ENCODE measurements around the gene IFIT1B. TPM values are rescaled to one million over a fixed set of nuclear protein-coding genes. Genes with fewer than 3 reads are reported as not detected.

The IFIT1B gene
- total RNA-seq, 2 donors from 2014 or later = 0.14 to 1.1 TPM

DNA sequence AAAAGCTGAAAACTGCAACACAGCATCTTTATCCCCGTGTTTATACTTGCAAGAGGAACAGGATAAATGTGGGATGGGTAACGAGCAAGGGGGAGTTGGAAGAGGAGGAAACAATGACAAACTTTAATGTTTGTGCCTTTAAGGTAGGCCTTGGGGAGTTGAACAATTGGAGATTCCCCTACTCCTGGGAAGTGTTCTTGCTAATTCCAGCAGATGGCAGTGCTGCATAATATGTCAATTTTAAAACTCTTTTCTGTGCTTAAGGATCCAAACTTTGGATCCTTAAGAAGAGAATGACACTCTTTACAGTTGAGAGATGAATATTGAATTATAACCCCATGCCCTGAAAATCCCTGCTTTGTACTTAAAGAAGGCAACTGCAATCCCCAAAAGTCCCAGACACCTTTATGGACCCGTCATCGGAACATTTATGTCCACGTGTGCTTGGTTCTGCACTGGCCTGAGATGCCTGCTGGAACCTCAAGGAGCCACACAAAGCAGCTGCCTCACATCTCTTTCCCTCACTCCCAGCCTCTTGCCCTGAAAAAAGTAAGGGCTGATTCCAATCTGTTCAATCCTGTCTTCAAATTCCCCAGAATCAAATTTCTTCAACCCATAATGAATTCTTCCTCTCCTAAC, 48.5 kb downstream of the IFIT1B start:
- no peak for DNase-seq (ENCODE audit: low spot score)
- intact Hi-C loops (cut with DNase I) = loop anchor here (2.0 to 5.0 kb wide), 2 partner anchors 136 to 138 kb away; no protein-coding TSS in a partner anchor

- DNase-seq (ENCODE audit: low spot score) = no peak
- intact Hi-C loops (cut with DNase I) = loop anchor here (2.0 to 5.0 kb wide), 2 partner anchors 135 to 137 kb away; no protein-coding TSS in a partner anchor
Measured at GRCh38 chr10:89427629-89428028, 49.8 kb downstream of the IFIT1B start.

GRCh38 chr10:89428877-89429276, 51.0 kb downstream of the IFIT1B start:
- intact Hi-C loops (cut with DNase I) = loop anchor here in 1 of 2 donors (5.0 kb wide), 1 partner anchor 133 kb away; no protein-coding TSS in a partner anchor
- no peak for DNase-seq (ENCODE audit: low spot score)

- intact Hi-C loops (cut with DNase I) = no loop called here
- no peak for DNase-seq (ENCODE audit: low spot score)
Measured at GRCh38 chr10:89431977-89432376, 54.1 kb downstream of the IFIT1B start.

Other genes with a start within 250 kb of the IFIT1B start
- gene CH25H, start 170.7 kb upstream of the IFIT1B start, total RNA-seq = 1 to 10 TPM in 1 of 2 donors, under 1 TPM in 1; 0.93 to 2.3 TPM
- gene LIPA, start 126.3 kb upstream of the IFIT1B start, total RNA-seq = 10 to 100 TPM; 52.4 to 71.1 TPM
- 1 to 10 TPM; 3.6 to 6.1 TPM for gene IFIT2, start 76.0 kb upstream of the IFIT1B start, total RNA-seq
- gene IFIT3, start 50.1 kb upstream of the IFIT1B start, total RNA-seq = 10 to 100 TPM; 10.5 to 17.0 TPM
- gene IFIT1, start 14.6 kb downstream of the IFIT1B start, total RNA-seq = 10 to 100 TPM in 1 of 2 donors, 1 to 10 TPM in 1; 9.8 to 13.8 TPM
- gene IFIT5, start 36.5 kb downstream of the IFIT1B start, total RNA-seq = 10 to 100 TPM; 22.4 to 23.2 TPM
- gene SLC16A12, start 157.5 kb downstream of the IFIT1B start, total RNA-seq = under 1 TPM; 0.51 to 0.57 TPM

Measured in posterior vena cava (tissue), 2 donors.